KG1 (cell line): Measurements from ENCODE around the gene SCTR.
A peak's percentile ranks its signal among the peaks of the same experiment; 100 is the strongest.
"Not testable (repeated sequence)": the region's sequence is repeated elsewhere in the genome, so short reads cannot be mapped to it uniquely, and the experiment has no call there.

Source experiments
- DNase-seq: peaks from one replicate; lab custom pipeline; 2025; lab: John Stamatoyannopoulos, UW

Gene SCTR

DNA sequence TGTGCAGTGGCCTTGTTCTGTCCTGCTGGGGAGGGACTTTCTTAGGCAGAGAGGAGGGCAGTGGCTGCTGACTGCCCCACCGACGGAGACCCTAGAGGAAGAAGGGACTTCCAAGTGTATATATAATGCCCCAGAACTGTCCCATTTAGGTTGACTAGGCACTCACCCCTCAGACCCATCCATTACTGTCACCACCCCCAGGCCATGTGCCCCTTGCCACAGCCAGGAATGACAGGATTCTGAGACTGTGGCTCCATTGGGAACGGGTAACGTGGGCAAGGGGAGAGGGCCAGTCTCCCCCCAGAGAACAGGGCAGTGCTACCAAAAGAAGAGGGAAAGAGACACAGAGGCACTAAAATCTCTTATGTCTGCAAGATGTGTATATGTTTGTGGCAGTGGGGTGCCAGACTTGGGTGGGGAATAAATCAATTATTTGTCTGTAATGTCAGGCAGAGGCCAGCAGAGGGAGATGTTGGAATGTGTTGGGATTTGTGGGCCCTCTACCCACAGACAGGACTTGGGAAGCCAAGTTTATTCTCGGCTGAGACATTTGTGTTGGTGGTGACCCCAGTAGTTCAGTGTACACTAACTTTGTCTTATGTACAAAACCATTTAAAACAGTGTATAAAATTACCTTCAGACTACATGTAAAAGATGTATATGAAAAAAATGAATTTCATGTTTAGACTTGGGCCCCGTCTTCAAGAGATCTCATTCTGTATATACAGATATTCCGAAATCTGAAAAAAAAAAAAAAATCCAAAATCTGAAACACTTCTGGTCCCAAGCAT, 116.7 kb downstream of the SCTR start:
- peak; percentile 28 for DNase-seq

DNA sequence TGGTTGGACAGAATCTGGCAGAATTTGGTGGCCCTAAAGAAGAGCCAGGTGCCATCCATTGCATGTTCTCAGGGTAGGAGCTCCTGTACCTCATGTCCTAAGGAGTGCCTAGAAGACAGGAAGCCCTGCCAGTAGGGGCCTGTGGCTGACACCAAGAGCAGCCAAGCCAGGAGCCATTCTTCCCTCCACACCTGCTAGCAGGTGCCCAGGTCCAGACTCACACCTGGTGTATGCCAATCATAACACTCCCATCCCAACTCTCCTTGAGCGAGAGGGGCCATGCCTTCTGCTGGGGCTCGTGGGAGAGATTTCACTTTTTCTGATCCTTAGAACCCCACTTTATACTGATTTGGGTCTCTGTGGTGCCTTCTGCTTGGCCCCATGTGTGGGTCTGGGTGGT, 119.1 kb downstream of the SCTR start:
- DNase-seq, result no peak

DNA sequence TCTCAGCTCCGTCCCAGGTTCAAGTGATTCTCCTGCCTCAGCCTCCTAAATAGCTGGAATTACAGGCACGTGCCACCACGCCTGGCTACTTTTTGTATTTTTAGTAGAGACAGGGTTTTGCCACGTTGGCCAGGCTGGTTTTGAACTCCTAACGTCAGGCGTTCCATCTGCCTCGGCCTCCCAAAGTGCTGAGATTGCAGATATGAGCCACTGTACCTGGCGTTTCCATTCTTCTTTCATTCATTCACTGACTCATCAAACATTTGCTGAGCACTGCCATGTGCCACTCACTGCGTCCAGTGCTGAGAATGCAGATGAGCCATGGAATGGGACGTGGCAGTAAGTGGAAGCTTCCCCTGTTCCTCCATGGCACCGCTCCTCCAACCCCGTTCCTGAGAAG, 120.7 kb downstream of the SCTR start:
- not testable (repeated sequence) for DNase-seq

DNA sequence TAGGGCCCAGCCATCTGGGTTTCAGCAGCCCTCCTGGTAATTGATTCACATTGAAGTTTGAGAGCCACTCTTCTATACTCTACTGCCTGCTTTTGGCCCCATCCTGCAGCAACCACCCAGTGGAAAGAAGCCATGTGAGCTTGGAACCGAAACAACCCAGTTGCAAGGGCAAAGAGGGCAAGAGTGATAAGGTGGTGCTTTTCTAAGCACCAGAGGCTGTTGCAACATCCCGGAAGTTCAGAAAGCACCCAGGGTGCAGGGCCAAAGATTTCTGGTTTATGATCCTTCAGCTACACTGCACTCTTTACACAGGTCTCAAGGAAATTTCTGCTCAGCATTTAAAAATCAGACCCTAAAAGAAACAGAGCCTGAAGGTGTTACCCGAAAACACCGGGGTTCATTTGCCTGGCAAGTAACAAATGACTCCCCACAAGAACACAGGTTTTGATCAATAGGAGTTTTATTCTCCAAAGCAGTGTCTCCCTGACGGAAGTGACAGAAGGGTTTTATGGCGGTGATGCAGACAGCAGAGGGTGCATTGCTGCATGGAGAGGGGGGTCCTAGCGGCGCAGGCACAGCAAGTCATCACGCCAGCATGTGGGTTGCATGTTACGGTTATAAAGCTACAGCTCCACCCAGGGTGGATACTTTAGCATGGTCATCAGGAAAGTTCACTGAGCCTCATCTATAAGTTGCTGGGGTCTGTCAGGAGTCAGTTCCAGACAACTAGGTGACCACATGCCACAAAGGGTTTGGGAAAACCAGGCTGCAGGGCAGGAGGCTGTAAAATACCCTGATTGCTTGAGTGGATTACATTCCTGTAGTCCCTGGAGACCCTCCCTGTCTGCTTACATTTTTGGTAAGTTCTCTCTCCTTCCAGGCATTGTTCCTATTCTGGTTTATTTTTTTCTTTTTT, 121.4 kb downstream of the SCTR start:
- no peak for DNase-seq

DNA sequence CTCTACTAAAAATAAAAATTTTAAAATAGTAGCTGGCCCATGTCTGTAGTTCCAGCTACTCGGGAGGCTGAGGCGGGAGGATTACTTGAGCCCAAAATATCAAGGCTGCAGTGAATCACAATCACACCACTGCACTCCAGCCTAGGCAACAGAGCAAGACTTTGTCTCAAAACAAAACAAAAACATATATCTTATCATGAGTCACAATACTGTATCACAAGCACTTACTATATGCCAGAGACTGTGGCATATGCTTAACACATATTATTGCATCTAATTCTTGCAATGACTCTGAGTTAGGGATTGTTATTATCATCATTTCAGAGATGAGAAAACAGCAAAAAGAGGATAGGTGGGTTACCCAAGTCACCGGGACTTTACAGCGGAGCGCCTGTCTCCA, 122.2 kb downstream of the SCTR start:
- no peak for DNase-seq

DNA sequence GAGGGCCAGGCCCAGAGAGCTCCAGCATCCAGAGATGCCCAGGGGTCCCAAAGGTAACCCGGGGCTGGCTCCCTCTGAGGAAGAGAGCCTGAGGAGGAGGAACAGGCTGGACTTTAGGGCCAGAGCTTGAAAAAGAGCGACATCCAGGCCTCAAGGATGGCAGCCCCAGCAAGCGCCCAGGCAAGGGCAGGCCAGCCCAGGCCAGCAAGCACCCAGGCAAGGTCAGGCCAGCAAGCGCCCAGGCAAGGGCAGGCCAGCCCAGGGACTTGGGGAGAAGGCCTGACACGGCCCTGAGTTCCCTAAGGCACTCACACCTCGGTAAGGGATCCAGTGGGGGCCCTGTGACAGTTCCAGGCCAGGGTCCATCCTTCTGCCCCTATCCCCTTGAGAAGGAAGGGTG, 127.1 kb downstream of the SCTR start:
- DNase-seq, result no peak

DNA sequence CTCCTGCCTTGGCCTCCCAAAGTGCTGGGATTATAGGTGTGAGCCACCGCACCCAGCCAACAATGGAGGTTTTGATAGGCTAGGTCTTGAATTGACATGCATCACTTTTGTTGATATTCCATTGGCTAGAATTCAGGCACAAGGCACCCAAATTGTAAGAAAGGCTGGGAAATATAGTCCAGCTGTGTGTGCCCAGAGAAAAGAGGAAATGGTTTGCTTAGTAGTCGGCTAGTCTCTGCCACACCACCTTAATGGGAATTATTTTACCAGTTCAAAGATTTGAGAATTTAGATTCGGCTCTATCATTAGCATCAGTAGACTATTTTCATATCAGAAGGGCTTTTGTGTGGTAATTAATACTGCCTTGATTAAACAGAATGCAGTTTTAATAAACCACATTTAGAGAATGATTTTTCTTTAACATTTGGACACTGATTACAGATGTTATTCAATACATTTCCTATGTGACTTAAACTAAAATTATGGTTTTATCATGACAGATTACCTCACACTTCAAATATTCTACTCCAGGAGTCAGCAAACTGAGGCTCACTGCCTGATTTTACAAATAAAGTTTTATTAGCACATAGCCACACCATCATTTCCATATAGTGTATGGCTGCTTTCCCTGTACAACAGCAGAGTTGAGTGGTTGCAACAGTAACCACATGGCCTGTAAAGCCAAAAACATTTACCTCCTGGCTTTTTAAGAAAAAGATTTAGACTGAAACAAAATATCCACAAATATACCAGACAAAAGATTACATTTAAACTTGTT, 130.1 kb downstream of the SCTR start:
- no peak for DNase-seq
